Esophagus squamous epithelium (tissue), 4 donors: Measurements from ENCODE around the gene ARMH3.

Experiments used
- CTCF ChIP-seq, 6 experiments: fragments of 450-650 bp in 4 of 6; fragments of 200-600 bp in 2 of 6; sonication (generic) in 2 of 6; IDR thresholded peaks; one replicate each; pipeline ENCODE4 v1.5.1; 2016 to 2019; ENCODE audit warnings: antibody characterized with exemption in 6 of 6, mild to moderate bottlenecking in 4 of 6, moderate library complexity in 4 of 6
- POLR2A ChIP-seq, 4 donors: fragments of 450-650 bp; IDR thresholded peaks; one replicate each; pipeline ENCODE4 v1.6.1; 2017; ENCODE audit warnings: antibody characterized with exemption in 4 of 4, mild to moderate bottlenecking in 4 of 4, moderate library complexity in 3 of 4

GRCh38 chr10:101828766-101829551, 227.0 kb downstream of the ARMH3 start:
- TF ChIP-seq CTCF (IDR thresholded peaks at IDR 0.05) (no peak), POLR2A (IDR thresholded peaks at IDR 0.05) (no peak)
